K562 (cell line): ENCODE results near the gene CTDNEP1. TPM values are rescaled to one million over a fixed set of nuclear protein-coding genes. Genes with fewer than 3 reads are reported as not detected.

Experiments used
- ATF7 ChIP-seq: fragments of 450-650 bp; IDR thresholded peaks from 2 replicates; pipeline ENCODE4 v1.7.1; 2014; ENCODE audit warnings: mild to moderate bottlenecking, moderate library complexity
- BACH1 ChIP-seq: fragments of 200-800 bp; sonication (Bioruptor generic); IDR thresholded peaks from 2 replicates; pipeline ENCODE4 v1.6.1; 2016; ENCODE audit warnings: missing genetic modification characterization, missing compliant biosample characterization
- CBFB ChIP-seq: sonication (generic); formaldehyde crosslinking; IDR thresholded peaks from 2 replicates; pipeline ENCODE4 v1.4.0; 2020; ENCODE audit warnings: mild to moderate bottlenecking, missing genetic modification reagents
- ETV1 ChIP-seq: fragments of 450-650 bp; conservative IDR thresholded peaks from 2 replicates; pipeline ENCODE4 v1.6.1; 2016; ENCODE audit warnings: missing genetic modification characterization, control low read depth, low read depth, missing compliant biosample characterization
- FOXP1 ChIP-seq: sonication (generic); formaldehyde crosslinking; IDR thresholded peaks from 2 replicates; pipeline ENCODE4 v1.8.0; 2022; ENCODE audit warnings: mild to moderate bottlenecking, missing genetic modification reagents
- MCM2 ChIP-seq: fragments of 450-650 bp; IDR thresholded peaks from 2 replicates; pipeline ENCODE4 v1.6.1; 2017; ENCODE audit warnings: low read depth, mild to moderate bottlenecking
- MCM3 ChIP-seq: fragments of 450-650 bp; IDR thresholded peaks from 2 replicates; pipeline ENCODE4 v1.6.1; 2016
- MIER1 ChIP-seq: fragments of 450-650 bp; IDR thresholded peaks from 2 replicates; pipeline ENCODE4 v1.6.1; 2016; ENCODE audit warnings: antibody characterized with exemption, mild to moderate bottlenecking, low read depth
- POLR3A ChIP-seq: IDR thresholded peaks from 2 replicates; pipeline ENCODE4 v1.6.1; 2011; ENCODE audit warnings: borderline replicate concordance, mild to moderate bottlenecking, moderate library complexity; ENCODE audit not compliant: insufficient read length, insufficient read depth; ENCODE audit errors: extremely low read depth
- RHOXF2B ChIP-seq: fragments of 250-450 bp; sonication (Bioruptor Pico); conservative IDR thresholded peaks from 2 replicates; pipeline ENCODE4 v1.5.1; 2021
- ZBED1 ChIP-seq: IDR thresholded peaks from 2 replicates; pipeline ENCODE4 v1.6.1; 2014
- ZNF146 ChIP-seq: IDR thresholded peaks from one replicate; pipeline ENCODE4 v1.6.1; 2018; ENCODE audit warnings: missing compliant biosample characterization; ENCODE audit not compliant: unreplicated experiment
- ZNF561 ChIP-seq: fragments of 450-650 bp; formaldehyde crosslinking; conservative IDR thresholded peaks from 2 replicates; pipeline ENCODE4 v1.4.0; 2020; ENCODE audit warnings: mild to moderate bottlenecking, moderate library complexity
- ZNF589 ChIP-seq: fragments of 200-800 bp; sonication (Bioruptor generic); IDR thresholded peaks from 2 replicates; pipeline ENCODE4 v1.6.1; 2016; ENCODE audit warnings: low read depth, missing genetic modification characterization, missing compliant biosample characterization
- ZNF76 ChIP-seq: fragments of 250-450 bp; sonication (Bioruptor Pico); IDR thresholded peaks from 2 replicates; pipeline ENCODE4 v1.4.0; 2020; ENCODE audit warnings: mild to moderate bottlenecking, moderate library complexity, borderline replicate concordance
- polyA plus RNA-seq, 8 experiments: library from polyadenylated mRNA; depleted of rRNA in 4 of 8; stranded (reverse) in 5 of 8; unstranded in 3 of 8; fragments of >200 nt; fragmentation: Nextera tagmentation in 2 of 8; fragmentation: Illumina TruSeq in 1 of 8; extraction: Ambion mirVana in 2 of 8; extraction: Trizol in 1 of 8; gene quantifications; 2 replicates each; pipeline versions ENCODE4 v1.2.1 to v1.2.3, GENCODE V29; 2011 to 2014; ENCODE audit warnings: inconsistent platforms in 1 of 8, missing spikeins in 1 of 8
- total RNA-seq, 7 experiments: library from RNA; depleted of rRNA in 6 of 7; stranded (reverse); fragments of >200 nt in 6 of 7; fragmentation: Illumina TruSeq in 2 of 7; extraction: Trizol in 2 of 7; gene quantifications; 2 replicates each; pipeline versions ENCODE4 v1.2.1 to v1.2.3, GENCODE V29; 2011 to 2021; ENCODE audit warnings: low replicate concordance in 1 of 7
- TF ChIP-seq, protein P1 (sequence below): fragments of 200-800 bp; sonication (Bioruptor generic); IDR thresholded peaks from 2 replicates; pipeline ENCODE4 v1.6.1; 2017; ENCODE audit warnings: missing genetic modification characterization, missing compliant biosample characterization
- TF ChIP-seq, protein P2 (sequence below), 2 experiments: fragments of 450-650 bp in 1 of 2; sonication (generic) in 1 of 2; formaldehyde crosslinking in 1 of 2; IDR thresholded peaks in 1 of 2; conservative IDR thresholded peaks in 1 of 2; 2 replicates each; pipeline versions ENCODE4 v1.6.1 to v1.8.1; 2016 to 2023; ENCODE audit warnings: mild to moderate bottlenecking in 2 of 2, moderate library complexity in 2 of 2, inconsistent platforms in 1 of 2, missing genetic modification reagents in 1 of 2
- TF ChIP-seq, protein P3 (sequence below): sonication (generic); formaldehyde crosslinking; IDR thresholded peaks from 2 replicates; pipeline ENCODE4 v1.5.0; 2020; ENCODE audit warnings: missing genetic modification reagents
- TF ChIP-seq, protein P4 (sequence below): sonication (generic); formaldehyde crosslinking; IDR thresholded peaks from 2 replicates; pipeline ENCODE4 v1.8.1; 2023; ENCODE audit warnings: mild to moderate bottlenecking, missing genetic modification reagents
- TF ChIP-seq, protein P5 (sequence below), 2 experiments: fragments of 450-650 bp; IDR thresholded peaks; 2 replicates each; pipeline ENCODE4 v1.6.1; 2018; ENCODE audit warnings: mild to moderate bottlenecking in 2 of 2, low read depth in 1 of 2; ENCODE audit not compliant: partially characterized antibody in 2 of 2

Gene CTDNEP1
- total and polyA plus RNA-seq, 9 of the 15 experiments (the other 6 are each of a cell fraction or from before 2014, with no cell fraction given): 10.7 to 150 (median 28.5) TPM

DNA sequence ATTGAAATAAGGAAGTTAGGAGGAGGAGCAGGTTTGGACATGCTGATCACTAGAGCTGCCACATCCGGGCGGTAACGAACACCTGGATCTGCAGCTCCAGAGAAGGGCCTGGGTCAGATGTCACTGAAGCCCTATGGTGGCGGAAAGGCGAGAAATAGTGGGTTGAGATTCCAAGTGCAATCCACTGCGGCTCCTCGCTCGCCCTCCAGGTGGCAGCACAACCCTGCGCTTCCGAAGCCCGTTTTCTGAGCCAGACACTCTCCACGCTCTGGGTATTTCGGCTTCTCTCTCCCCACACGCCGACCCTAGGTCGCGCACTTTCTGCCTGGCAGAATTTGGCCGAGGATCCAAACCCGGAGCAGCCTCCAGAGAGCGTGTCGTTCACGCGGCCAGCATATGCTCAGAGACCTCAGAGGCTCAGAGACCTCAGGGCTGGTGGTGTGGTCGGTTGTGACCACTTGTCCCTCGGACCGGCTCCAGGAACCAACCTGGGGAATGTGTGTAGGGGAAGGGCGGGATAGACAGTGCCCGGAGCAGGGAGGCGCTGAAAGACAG lies 29.1 kb upstream of the CTDNEP1 start (continued):
- no peak for TF ChIP-seq BACH1 (tag)
- TF ChIP-seq MCM2: no peak
- TF ChIP-seq, protein P1, sequence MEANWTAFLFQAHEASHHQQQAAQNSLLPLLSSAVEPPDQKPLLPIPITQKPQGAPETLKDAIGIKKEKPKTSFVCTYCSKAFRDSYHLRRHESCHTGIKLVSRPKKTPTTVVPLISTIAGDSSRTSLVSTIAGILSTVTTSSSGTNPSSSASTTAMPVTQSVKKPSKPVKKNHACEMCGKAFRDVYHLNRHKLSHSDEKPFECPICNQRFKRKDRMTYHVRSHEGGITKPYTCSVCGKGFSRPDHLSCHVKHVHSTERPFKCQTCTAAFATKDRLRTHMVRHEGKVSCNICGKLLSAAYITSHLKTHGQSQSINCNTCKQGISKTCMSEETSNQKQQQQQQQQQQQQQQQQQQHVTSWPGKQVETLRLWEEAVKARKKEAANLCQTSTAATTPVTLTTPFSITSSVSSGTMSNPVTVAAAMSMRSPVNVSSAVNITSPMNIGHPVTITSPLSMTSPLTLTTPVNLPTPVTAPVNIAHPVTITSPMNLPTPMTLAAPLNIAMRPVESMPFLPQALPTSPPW (CRISPR knock-in tag): peak; percentile 30; the same call in 1 of the 2 replicates
- TF ChIP-seq, protein P2, sequence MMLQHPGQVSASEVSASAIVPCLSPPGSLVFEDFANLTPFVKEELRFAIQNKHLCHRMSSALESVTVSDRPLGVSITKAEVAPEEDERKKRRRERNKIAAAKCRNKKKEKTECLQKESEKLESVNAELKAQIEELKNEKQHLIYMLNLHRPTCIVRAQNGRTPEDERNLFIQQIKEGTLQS (IDR thresholded peaks at IDR 0.05): no peak
- TF ChIP-seq, protein P2 (CRISPR knock-in tag; conservative IDR thresholded peaks at IDR 0.05): 0 out of 2 replicates have a peak, but pooled peaks have one; percentile 27
- peak; percentile 42 for TF ChIP-seq ATF7
- peak; percentile 37; the same call in 1 of the 2 replicates for TF ChIP-seq CBFB (CRISPR knock-in tag)
- TF ChIP-seq POLR3A: no peak
- no peak for TF ChIP-seq RHOXF2B (CRISPR knock-in tag)
- no peak for TF ChIP-seq MCM3
- no peak for TF ChIP-seq ZNF146 (CRISPR knock-in tag)
- TF ChIP-seq, protein P3, sequence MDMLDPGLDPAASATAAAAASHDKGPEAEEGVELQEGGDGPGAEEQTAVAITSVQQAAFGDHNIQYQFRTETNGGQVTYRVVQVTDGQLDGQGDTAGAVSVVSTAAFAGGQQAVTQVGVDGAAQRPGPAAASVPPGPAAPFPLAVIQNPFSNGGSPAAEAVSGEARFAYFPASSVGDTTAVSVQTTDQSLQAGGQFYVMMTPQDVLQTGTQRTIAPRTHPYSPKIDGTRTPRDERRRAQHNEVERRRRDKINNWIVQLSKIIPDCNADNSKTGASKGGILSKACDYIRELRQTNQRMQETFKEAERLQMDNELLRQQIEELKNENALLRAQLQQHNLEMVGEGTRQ: no peak
- TF ChIP-seq, protein P4, sequence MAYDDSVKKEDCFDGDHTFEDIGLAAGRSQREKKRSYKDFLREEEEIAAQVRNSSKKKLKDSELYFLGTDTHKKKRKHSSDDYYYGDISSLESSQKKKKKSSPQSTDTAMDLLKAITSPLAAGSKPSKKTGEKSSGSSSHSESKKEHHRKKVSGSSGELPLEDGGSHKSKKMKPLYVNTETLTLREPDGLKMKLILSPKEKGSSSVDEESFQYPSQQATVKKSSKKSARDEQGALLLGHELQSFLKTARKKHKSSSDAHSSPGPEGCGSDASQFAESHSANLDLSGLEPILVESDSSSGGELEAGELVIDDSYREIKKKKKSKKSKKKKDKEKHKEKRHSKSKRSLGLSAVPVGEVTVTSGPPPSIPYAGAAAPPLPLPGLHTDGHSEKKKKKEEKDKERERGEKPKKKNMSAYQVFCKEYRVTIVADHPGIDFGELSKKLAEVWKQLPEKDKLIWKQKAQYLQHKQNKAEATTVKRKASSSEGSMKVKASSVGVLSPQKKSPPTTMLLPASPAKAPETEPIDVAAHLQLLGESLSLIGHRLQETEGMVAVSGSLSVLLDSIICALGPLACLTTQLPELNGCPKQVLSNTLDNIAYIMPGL (CRISPR knock-in tag): peak; percentile 93
- TF ChIP-seq ETV1 (tag): no peak
- no peak for TF ChIP-seq ZNF76 (CRISPR knock-in tag)
- TF ChIP-seq MIER1: no peak
- TF ChIP-seq ZBED1: no peak
- TF ChIP-seq ZNF589: no peak
- no peak for TF ChIP-seq ZNF561 (CRISPR knock-in tag)
- TF ChIP-seq, protein P5, sequence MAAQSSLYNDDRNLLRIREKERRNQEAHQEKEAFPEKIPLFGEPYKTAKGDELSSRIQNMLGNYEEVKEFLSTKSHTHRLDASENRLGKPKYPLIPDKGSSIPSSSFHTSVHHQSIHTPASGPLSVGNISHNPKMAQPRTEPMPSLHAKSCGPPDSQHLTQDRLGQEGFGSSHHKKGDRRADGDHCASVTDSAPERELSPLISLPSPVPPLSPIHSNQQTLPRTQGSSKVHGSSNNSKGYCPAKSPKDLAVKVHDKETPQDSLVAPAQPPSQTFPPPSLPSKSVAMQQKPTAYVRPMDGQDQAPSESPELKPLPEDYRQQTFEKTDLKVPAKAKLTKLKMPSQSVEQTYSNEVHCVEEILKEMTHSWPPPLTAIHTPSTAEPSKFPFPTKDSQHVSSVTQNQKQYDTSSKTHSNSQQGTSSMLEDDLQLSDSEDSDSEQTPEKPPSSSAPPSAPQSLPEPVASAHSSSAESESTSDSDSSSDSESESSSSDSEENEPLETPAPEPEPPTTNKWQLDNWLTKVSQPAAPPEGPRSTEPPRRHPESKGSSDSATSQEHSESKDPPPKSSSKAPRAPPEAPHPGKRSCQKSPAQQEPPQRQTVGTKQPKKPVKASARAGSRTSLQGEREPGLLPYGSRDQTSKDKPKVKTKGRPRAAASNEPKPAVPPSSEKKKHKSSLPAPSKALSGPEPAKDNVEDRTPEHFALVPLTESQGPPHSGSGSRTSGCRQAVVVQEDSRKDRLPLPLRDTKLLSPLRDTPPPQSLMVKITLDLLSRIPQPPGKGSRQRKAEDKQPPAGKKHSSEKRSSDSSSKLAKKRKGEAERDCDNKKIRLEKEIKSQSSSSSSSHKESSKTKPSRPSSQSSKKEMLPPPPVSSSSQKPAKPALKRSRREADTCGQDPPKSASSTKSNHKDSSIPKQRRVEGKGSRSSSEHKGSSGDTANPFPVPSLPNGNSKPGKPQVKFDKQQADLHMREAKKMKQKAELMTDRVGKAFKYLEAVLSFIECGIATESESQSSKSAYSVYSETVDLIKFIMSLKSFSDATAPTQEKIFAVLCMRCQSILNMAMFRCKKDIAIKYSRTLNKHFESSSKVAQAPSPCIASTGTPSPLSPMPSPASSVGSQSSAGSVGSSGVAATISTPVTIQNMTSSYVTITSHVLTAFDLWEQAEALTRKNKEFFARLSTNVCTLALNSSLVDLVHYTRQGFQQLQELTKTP (IDR thresholded peaks at IDR 0.05; ENCODE audit: low read depth in 1 of 2, partially characterized antibody in 2 of 2): no peak
- peak; percentile 80 for TF ChIP-seq FOXP1 (CRISPR knock-in tag)
